GM10266 (cell line): ENCODE data around the gene CRCP.

Source experiments
- DNase-seq: peaks from one replicate; pipeline ENCODE4 v3.0.0; 2012; ENCODE audit errors: extremely low spot score
- CTCF ChIP-seq: IDR thresholded peaks from 2 replicates; pipeline ENCODE4 v1.5.1; 2012; ENCODE audit warnings: mild to moderate bottlenecking, low read depth; ENCODE audit not compliant: control insufficient read depth, insufficient read depth; ENCODE audit errors: missing control alignments

CRCP gene

GRCh38 chr7:66198469-66198868 lies 83.8 kb downstream of the CRCP start:
- TF ChIP-seq CTCF = no peak
- DNase-seq = no peak

GRCh38 chr7:66198956-66199355 lies 84.3 kb downstream of the CRCP start:
- DNase-seq = no peak
- no peak for TF ChIP-seq CTCF

- no peak for DNase-seq
- TF ChIP-seq CTCF = no peak
These were observed 87.8 kb downstream of the CRCP start for GRCh38 chr7:66202441-66202840.
